Bronchial epithelial cell (primary cell): Measurements from ENCODE around the gene GJA4. TPM values are rescaled to one million over a fixed set of nuclear protein-coding genes. Genes with fewer than 3 reads are reported as not detected.

Experiments
- DNase-seq: peaks from one replicate; pipeline ENCODE4 v3.0.0-alpha.2; 2010; ENCODE audit warnings: low read depth
- FAIRE-seq: peaks from 2 replicates; lab custom pipeline; 2011; peaks lifted over from hg19 to GRCh38; lab: Jason Lieb, UNC
- H3K27me3 ChIP-seq: 2 replicates; pipeline ENCODE4 v1.5.1; 2011; ENCODE audit warnings: low read length; ENCODE audit not compliant: control insufficient read depth, insufficient read depth
- H3K36me3 ChIP-seq: 2 replicates; pipeline ENCODE4 v1.5.1; 2011; ENCODE audit warnings: low read length; ENCODE audit not compliant: control insufficient read depth, insufficient read depth
- H3K4me3 ChIP-seq: 2 replicates; pipeline ENCODE4 v1.5.1; 2011; ENCODE audit warnings: mild to moderate bottlenecking, low read depth, low read length, control low read depth
- CTCF ChIP-seq: IDR thresholded peaks from 2 replicates; pipeline ENCODE4 v1.5.1; 2011; ENCODE audit warnings: mild to moderate bottlenecking, moderate library complexity, low read length, control low read depth, inconsistent platforms; ENCODE audit not compliant: insufficient read depth, severe bottlenecking
- total RNA-seq: library from RNA; depleted of rRNA; stranded (reverse); fragments of >200 nt; gene quantifications from 2 replicates; pipeline ENCODE4 v1.2.1, GENCODE V29; 2014

The GJA4 gene
- total RNA-seq, 1 donor from 2014 or later, result not detected

GRCh38 chr1:34746785-34747637 lies 45.8 kb upstream of the GJA4 start:
- H3K27me3 ChIP-seq, result no peaks in the 10 kb centered on the region
- no peak for DNase-seq
- H3K4me3 ChIP-seq, result no peak overlapping the region
- no peak for TF ChIP-seq CTCF
- no peak for FAIRE-seq
- no peaks in the 10 kb centered on the region for H3K36me3 ChIP-seq

GRCh38 chr1:34747638-34747941 lies 45.2 kb upstream of the GJA4 start:
- no peak for TF ChIP-seq CTCF
- FAIRE-seq (no peak), DNase-seq (no peak)
- no peaks in the 10 kb centered on the region for H3K36me3 ChIP-seq
- H3K4me3 ChIP-seq, result no peak overlapping the region
- no peaks in the 10 kb centered on the region for H3K27me3 ChIP-seq

GRCh38 chr1:34749992-34750391 lies 42.8 kb upstream of the GJA4 start:
- no peak for DNase-seq
- no peaks in the 10 kb centered on the region for H3K27me3 ChIP-seq
- TF ChIP-seq CTCF, result no peak
- H3K36me3 ChIP-seq, result no peaks in the 10 kb centered on the region
- H3K4me3 ChIP-seq, result no peak overlapping the region
- FAIRE-seq, result no peak

- FAIRE-seq, result no peak
- no peak overlapping the region for H3K4me3 ChIP-seq
- no peaks in the 10 kb centered on the region for H3K27me3 ChIP-seq
- TF ChIP-seq CTCF, result no peak
- peaks cover under 1% of the 10 kb centered on the region for H3K36me3 ChIP-seq
- no peak for DNase-seq
These were observed 42.2 kb upstream of the GJA4 start for GRCh38 chr1:34750610-34751009.

GRCh38 chr1:34753163-34753562 lies 39.6 kb upstream of the GJA4 start:
- DNase-seq, result peak; percentile 74
- no peak overlapping the region for H3K4me3 ChIP-seq

More at GRCh38 chr1:34753163-34753562, 39.6 kb upstream of the GJA4 start:
- no peak for TF ChIP-seq CTCF
- peaks cover 4% of the 10 kb centered on the region for H3K36me3 ChIP-seq
- FAIRE-seq, result no peak
- H3K27me3 ChIP-seq, result no peaks in the 10 kb centered on the region
